Measurements from ENCODE around the gene NAV1.
"Not testable (repeated sequence)": the region's sequence is repeated elsewhere in the genome, so short reads cannot be mapped to it uniquely, and the experiment has no call there.

Gene NAV1

GRCh38 chr1:201549522-201549921, 10.6 kb downstream of the NAV1 start:
- not testable (repeated sequence) for DNase-seq

GRCh38 chr1:201551096-201551495, 12.2 kb downstream of the NAV1 start:
- DNase-seq: no peak

DNA sequence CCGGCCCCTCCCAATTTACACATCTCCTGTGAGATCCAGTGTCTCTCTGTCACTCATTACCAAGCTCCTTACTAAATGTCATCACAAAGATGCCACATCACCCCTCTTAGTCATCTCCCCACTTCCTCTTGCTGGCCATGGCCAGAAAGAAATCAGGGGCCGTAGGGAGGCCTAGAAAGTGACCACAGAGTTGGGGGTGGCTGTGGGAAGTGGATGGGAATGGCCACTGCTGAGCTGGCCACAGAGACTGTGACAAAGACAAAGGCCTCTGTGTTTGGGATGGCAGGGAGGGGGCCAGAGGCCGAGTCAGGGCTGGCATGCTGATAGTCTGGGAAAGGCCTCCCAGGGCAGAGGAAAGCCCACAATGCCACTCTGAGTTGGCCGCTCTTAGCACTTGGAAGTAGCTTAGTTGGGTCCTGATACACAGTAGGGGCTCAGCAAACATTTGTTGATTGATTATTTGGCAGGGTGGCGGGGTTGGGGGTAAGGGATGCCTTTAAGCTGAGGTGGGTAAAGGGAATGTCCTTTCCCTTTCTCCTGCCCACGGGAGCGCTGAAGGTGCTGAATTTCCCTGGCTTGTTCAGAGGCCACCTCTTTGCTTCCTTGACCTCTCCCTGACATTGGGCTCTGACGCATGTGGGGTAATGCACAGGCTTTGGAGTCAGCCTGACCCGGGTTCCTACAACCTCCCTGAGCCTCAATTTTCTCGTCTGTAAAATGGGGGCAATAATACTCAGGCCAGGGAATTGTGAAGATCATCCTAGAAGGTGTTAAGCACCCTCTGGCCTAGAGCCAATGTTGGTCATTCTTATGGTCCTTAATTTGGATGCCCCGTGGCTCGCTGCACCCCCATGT, 13.2 kb downstream of the NAV1 start:
- DNase-seq: no peak

GRCh38 chr1:201552941-201553351, 14.0 kb downstream of the NAV1 start:
- no peak for DNase-seq

DNA sequence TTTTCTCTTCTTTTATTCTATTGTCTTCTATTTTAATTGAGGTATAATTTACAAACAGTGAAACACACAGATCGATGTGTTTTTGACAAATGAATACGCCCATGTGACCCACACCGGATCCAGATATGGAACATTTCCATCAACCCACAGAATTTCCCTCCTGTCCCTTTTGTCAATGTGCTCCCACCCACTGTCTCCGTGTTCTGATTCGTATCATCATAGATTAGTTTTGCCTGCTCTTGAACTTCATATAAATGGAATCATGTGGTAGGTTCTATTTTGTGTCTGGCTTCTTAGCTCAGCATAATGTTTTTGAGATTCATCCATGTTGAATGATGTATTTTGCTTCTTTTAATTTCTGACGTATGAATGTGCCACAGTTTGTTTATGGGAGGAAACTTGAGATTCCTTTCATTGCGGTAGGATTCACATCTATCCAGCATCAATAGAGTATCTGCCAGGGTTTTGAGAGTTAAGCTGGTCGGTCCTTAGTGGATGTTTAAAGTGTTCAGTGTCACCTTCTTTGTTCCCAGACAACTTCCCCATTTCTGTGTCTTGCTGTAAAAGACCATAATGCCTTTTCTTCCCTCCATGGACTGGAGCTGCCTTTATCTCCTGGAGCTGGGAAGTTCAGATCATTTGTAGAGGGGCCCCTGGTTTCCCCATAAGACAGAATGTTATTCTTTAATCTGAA, 14.7 kb downstream of the NAV1 start:
- DNase-seq: no peak

DNA sequence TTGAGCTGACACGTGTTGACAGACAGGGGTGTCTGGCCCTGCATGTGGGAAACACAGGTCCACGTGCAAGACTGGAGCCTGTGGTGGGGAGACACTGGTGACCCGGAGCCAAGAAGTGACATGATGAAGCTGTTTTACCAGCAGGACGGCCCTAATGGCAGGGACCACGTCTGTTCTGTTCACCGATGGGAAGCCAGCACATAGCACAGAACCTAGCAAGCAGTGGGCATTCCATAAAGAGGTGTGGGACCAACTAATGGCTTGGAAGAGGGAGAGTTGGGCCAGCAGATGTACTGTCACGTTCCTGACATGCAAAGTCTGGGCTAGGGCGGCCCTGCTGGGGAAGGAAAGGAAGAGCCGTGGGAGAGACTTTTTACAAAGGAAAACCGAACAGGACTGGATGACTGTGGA, 15.3 kb downstream of the NAV1 start:
- DNase-seq: no peak

DNA sequence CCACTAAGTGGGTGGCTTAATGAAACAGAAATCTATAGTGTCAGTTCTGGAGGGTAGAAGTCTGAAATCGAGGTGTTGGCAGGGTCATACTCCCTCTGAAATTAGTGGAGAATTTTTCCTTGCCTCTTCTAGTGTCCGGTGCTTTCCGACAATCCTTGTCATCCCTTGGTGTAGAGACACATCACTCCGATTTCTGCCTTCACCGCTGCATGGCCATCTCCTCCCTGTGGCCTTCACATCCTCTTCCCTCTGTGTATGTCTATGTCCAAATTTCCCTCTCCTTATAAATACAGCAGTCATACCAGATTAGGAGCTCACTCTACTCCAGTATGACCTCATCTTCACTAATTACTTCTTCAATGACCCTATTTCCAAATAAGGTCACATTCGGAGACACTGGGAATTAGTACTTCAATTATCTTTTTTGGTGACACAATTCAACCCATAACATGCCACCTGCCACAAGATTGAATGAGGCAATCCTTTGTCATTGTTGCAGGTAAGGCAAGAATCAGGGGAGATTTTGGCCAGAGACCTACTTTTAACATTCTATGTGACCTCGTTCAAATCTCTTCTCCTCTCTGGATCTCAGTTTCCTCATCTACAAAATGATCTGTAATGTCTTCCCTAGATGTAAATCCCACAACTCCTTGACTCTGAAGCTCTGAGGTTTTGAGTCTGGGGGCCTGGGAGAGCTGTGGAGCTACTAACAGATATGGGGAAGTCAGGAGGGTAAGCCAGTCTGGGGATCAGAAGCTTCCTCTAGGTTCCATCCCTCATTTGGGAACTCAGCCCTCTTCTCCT, 16.1 kb downstream of the NAV1 start:
- DNase-seq: no peak

DNA sequence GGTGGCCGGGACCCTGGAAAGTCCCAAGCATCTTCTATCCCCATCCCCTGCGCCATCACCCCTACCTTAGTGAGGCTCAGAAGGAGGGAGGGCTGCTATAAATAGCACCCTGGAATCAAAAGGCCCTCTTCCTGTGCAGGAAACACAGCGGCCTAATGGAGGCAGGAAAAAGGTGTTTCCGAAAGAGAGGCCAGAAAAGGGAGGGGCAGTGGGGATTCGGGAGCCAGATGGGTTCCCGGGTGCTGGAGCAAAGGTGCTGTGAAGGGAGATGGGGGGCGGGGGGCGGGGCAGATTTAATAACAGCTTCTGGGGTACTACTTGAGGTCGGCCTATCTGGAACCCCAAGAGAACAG, 16.6 kb downstream of the NAV1 start:
- DNase-seq: no peak

DNA sequence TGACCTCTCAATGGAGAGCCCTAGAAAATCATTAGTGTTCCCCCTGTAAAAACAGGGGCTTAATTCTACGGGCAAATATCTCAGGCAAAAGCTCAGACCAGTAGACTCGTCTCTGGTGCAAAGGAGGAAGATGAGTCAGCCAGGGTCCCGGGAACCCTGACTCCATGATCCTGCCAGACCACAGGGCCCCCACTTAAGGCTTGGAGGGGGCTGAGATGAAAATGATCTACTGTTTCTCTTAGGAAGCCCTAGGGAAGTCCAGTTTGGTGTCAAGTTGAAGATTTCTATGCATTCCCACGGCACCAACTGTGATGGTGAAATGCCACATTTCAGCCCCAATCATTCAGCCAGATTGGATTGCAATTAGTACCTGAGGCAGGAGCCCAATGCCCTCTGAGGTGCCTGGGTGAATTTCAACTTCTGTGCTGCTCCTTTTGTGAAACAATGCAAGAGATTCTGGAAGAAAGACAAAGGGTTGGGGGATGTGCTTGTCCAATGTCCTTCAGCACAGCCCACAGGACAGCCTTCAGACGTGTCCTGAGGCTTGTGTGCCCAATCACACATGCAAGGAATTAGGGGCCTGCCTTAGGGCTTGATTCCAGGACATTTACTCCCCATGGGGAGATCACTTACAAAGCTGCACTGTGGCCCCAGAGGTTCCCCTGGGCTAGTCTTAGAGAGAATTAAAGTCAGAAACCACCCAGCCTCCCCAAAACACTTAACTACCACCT, 18.1 kb downstream of the NAV1 start:
- no peak for DNase-seq

GRCh38 chr1:201557572-201557958, 18.6 kb downstream of the NAV1 start:
- DNase-seq: no peak

DNA sequence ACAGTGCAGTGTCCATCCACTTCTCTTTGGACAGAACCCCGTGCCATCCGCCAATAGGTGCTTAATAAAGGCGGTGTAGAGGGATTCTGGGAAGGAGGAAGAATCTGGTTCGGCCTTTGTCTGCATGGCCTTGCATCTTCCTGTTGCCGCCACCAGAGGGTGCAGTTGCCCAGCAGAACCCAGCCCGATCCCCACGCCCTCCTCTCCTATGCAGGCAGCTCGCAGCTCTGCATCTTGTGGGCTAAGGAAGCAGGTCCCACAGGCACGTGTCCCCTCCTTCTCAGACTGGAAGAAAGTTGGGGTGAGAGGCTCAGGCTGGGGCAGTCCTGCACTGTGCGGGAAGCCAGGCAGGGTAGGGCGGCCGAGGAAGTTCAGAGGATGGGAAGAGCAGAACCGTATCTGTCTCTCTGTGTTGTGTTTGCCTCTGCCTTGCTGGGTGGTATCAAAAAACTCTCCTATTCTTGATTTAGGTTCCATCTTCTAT, 20.8 kb downstream of the NAV1 start:
- DNase-seq: peak; percentile 81

DNA sequence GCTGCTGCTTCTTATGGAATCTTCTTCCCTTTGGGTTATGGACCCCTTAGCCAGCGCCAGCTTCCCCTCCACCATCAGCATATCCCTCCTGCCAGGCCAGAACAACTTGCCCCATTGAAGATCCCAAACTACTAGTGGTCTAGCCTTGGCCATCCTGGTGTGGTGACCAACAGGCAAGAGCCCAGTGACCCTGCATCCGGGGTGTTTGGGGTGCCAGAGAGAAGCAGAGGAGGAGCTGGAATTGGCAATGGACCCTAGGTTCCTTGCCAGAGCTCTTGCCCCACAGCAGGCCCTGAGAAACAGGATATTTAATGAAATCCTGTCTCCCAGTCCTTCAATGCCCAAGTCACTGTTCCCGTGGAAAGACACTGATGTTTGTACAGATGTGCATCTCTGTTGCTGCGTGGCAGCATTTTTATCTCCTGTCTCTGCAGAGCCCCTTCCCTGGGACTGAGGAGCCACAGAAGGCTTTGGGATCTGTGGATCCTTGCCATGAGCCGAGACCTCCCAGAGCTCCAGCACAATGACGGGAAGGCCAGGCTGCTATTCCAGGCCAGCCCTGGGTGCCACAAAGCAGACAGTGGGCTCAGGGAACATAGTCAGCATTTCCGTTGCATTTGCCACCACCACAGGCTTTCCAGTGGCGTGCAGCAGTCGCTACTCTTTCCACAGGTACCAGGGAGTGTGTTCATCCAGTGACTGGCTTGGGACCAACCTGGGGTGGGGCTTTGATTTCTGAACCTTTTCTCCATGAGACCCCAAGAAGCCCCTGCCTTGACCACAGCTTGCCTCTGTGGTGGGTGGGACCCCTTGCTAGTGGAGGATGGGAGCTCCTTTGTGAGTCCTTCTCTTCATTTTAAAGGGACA, 21.6 kb downstream of the NAV1 start:
- DNase-seq: no peak

GRCh38 chr1:201561195-201561564, 22.3 kb downstream of the NAV1 start:
- DNase-seq: no peak

DNA sequence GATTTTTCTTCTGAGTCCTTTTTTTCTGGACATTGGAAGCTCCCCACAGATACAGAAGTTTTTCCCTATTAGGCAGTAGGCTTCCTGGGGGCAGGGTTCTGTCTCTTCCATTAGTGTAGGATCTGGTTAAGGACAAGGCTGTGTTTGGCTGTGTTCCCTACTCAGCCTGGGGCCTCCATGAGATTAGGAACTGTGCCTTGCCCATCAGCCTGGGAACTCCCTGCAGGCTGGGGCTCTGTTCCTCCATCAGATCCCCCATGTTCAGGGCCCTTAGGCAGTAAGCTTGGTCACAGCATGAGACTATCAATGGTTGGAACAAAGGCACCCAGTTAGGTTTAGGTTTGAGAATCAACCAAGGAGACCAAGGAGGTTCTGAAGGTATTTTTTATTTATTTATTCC, 22.7 kb downstream of the NAV1 start:
- no peak for DNase-seq

DNA sequence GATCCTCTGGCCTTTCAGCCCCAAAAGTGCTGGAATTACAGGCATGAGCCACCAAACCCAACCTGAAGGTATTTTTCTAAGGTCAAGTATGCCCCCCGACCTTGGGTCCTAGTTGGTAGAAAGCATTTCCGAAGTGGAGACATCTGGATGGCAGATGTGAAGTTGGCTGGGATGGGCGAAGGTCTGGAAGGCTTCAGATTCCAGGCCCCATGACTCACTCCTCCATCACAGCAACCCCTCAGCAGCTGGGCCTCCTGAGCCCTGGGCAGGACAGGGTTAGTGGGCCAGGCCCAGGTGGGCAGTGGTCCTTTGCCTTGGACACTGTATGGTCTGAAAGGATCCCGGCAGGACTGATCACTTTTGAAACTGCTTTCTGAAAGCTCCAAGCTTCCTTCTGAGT, 23.3 kb downstream of the NAV1 start:
- DNase-seq: no peak

- DNase-seq: no peak
Measured at GRCh38 chr1:201562659-201563405, 23.9 kb downstream of the NAV1 start.

GRCh38 chr1:201563406-201563780, 24.5 kb downstream of the NAV1 start:
- DNase-seq: no peak

GRCh38 chr1:201563941-201564340, 25.0 kb downstream of the NAV1 start:
- no peak for DNase-seq

GRCh38 chr1:201565024-201565730, 26.2 kb downstream of the NAV1 start:
- DNase-seq: no peak

DNA sequence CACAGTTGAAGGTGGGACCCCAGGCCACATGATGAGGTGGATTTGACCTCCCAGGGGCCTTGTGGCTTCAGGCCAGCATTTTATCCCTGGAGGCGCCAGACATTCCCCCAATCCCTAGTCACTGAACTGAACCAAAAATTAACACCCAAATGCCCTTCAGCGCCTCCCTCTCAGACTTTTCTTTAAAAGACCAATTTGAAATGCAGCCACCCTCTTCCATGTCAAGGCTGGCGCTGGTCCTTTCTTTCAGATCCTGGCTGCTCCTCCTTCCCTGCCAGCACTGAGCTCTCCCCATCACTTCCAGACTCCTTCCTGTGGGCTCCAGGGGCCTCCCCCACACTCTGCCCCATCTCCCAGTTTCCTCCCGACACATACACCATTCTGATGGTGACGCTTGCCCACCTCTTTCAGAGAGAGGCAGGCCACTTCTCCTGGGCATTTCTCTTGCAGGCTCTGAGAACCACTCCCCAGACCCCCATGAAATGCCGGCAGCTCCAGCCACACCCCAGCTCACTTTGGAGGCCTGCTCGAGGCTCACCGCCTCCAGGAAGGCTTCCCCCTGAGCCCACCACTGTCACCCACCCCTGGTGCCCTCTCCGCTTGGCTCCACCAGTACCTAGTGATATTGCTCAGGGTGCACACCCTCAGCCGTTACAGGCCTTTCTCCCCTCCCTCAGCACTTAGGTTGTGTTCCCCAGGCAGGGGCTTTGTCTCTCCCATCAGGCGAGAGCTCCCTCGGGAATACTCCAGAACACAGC, 27.0 kb downstream of the NAV1 start:
- no peak for DNase-seq

All from NCI-H2107 (cell line).